Amniotic epithelial cell (primary cell): Measurements from ENCODE around the gene PAPOLB.

Experiments
- DNase-seq: peaks from one replicate; pipeline ENCODE4 v3.0.0-alpha.2; 2010; ENCODE audit warnings: low read depth

Gene PAPOLB

DNA sequence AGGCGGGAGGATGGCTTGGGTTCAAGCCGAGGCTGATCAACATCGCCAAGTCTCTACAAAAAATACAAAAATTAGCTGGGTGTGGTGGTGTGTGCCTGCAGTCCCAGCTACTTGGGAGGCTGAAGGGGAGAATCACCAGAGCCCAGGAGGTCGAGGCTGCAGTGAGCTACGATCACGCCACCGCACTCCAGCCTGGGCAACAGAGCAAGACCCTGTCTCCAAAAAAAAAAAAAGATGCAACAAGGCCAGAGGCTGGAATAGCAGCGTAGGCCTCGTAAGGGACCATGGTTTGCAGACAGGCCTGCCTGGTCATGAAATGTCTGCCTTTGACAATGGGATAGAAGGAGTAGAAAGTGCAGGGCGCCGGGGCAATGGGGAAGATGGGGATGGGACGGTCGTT lies 20.0 kb downstream of the PAPOLB start:
- no peak for DNase-seq

DNA sequence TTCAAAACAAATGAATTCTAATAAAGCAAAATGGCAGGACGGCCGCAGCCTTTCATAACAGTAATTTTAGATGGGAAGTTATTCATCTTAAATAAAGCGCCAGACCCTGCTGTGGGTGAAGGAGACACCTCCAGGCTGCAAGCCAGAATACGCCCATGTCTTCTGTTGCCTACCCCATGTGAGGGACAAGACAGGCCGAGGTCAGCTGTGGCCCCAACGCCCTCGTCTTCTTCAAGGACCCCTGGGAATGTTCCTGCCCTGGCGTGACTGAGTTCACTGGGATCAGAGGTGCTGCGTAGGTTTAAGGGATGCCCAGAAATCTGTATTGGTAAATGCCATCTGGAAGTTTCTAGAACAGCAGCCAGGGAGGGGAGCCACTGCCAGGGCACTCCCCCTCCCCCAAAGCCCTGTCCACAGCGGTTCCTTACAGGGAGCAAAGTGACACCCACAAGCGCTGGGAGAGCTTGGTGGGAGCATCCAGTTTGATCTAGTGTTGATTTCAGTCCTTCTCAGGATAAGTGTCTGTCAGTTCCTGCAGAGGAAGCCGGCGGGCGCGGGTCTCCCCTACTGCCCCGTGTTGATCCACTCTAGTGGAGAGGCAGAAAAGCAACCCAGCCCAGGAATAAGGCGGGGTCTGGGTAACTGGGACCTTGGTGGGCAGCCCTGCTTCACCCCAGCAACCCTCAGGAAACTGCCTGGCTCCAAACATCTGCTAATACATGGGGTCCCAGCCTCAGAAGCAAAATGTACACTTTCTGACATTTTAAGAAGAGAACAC lies 20.6 kb downstream of the PAPOLB start:
- DNase-seq, result no peak

DNA sequence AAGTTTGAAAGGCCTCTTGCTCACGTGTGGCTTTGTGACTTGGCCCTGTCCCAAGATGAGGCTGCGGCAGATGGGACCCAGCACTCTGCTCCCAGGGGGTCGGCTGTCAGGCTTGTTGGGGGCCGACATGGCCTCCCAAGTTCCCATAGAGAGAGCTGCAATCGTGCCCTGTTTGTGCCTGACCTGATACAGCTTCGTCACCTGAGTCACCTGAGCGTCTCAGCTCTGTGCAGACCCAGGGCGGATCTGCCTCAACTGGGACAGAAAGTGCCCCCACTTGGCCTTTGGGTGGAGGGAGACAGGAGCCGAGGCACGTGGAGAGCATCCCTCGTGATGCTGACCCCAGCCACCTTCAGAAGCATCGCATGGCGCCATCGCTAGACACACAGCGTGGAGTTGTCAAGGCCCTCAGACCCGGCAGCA lies 21.7 kb downstream of the PAPOLB start:
- no peak for DNase-seq

DNA sequence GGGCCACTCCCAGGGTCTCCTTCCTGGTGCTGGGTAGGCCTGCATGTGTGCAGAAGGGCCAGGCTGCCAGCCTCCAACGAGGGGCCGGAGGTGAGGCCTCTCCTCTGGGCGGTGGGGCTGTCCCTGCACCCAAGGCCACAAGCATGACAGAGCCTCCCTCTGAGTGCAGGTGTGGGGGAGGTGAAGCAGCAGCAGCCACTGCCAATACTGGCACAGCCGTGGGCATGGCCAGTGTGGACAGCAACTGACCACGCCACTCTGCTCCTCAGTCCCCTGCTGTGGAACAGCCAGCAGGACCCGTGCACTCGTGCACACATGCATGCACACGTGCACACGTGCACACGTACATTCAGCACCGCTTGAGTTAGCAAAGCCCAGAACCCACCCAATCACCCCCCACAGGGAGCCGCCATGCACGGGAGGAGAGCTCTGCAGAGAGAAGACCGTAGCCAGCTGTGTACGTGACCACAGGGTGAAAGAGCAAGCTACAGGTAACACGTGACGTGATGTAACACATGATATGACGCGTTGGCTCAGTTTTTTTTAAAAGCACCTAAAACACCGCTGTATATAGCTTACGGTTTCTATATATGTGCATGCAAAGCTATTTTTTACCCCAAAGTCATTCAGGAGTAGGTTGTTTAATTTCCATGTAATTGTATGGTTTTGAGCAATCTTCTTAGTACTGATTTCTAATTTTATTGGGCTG lies 23.1 kb downstream of the PAPOLB start:
- DNase-seq, result no peak

DNA sequence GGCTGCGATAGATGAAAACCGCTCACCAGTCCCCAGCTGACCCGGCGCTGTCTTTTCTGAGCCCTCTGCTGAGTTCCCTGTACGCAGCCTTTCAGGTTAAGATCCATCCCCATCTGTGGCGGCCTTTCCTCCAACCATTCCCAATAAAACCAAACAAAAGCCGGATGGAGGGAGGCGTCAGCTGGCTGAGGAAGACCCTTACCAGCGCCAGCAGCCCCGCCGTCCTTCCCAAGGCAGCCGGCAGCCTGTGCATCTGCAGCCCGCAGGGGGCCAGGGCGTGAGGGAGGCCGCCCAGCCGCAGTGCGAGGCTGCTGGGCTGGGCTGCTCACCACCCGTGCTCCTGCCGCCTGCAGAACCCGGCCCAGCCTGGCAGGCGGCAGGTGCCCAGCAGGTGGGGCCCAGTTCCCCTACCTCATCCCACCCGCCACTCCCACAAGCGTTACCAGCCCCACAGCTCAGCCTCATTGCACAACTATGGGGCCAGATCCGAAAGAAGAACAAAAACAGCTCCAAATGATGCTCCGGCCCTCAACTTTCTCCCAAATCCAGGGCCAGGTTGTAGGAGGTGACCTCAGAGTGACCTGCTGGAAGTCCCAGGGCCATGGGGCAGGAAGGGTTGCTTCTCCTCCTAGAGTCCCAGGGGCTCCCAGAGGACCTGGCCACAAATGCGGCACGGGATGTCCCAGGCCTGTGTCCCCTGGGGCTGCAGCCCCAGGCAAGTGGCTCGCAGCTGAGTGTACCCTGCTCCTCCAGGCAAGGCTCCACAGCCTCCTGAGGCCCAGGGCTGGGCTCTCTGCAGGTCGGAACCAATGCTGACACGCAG lies 23.8 kb downstream of the PAPOLB start:
- no peak for DNase-seq

DNA sequence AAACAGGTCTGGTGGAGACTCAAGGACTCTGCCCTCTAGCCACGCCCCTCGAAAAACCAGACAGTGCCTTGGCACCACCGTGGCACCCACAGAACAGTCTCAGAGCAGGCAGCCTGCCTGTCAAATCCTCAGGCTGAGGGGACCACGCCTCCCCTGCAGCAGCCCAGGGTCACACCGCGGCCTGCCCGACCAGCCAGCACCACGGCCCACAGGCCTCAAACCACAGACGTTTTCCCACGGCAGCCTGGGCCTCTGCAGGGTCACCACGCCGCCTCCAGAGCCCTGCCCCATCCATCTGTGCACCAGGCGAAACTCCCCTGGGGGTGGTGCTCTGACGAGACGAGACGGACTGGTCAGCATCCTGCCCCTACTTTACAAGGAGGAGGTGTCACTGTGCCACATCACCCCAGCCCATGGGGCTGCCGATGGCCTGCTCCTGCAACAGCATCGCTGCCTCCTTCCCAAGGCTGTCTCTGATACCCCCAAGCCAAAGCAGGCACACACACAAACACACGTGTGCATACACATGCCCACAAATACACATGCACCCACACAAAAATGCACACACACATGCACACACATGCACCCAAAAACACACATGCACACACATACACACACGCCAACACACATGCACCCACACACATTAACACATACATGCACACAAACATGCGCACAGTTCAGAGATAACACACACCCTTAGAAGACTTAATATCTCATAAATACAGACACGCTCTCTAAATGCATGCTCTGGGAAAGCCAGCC lies 24.6 kb downstream of the PAPOLB start:
- DNase-seq, result no peak

DNA sequence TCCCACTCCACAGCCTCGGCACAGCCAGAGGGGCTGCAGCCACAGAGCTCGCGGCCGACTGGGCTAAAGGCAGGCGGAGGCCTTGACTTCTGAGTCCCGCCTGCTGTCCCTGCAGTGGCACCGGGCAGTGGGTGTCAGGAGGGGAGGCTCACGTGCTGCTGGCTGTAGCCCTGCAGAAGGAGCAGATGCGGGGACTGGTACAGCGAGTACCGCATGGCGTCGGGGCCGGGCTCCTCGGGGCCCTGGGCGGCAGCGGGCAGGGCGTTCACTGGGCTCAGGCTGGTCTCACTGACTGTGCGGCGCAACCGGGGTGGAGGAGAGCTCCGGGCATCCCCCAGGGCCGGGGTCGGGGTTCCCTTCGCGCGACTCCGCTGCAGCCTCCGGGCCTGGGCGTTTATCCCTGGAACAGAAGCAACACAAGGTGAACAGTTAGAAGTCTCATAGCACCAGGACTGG lies 25.6 kb downstream of the PAPOLB start:
- DNase-seq, result no peak

DNA sequence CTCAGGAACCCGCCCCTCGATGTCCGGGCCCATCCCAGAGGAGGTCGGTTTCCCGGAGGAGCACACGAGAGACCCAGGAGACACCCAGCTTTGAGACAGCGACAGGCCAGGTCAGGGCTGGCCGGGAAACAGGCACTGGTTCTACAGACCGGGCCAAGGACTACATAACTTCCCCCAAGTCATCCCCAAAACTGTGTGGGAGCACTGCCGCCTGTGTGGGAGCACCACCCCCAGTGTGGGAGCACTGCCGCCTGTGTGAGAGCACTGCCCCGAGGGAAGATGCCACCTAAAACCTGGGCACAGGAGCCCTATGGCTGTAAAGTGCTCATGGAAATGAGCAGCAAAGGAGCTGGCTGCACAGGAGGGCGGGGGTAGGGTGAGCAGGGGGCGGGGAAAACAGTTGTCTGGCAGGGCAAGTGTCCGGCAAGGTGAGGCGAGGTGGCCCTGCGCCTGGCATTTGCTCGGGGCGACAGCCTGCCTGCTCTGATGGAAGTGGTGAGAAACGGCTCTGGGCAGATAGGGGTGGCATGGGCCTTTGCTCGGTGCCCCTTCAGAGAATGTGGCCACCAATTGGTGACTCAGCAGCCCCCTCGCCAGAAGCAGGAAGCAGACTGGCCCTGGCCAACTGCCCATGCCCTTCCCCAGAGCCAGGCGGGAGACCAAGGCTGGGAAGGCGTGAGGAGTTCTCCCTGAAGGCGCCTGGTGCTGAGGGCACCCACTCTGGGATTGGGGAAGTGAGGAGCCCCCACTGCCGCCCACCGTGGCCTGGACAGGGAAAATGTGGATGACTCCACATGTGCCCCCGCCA lies 26.2 kb downstream of the PAPOLB start:
- no peak for DNase-seq

DNA sequence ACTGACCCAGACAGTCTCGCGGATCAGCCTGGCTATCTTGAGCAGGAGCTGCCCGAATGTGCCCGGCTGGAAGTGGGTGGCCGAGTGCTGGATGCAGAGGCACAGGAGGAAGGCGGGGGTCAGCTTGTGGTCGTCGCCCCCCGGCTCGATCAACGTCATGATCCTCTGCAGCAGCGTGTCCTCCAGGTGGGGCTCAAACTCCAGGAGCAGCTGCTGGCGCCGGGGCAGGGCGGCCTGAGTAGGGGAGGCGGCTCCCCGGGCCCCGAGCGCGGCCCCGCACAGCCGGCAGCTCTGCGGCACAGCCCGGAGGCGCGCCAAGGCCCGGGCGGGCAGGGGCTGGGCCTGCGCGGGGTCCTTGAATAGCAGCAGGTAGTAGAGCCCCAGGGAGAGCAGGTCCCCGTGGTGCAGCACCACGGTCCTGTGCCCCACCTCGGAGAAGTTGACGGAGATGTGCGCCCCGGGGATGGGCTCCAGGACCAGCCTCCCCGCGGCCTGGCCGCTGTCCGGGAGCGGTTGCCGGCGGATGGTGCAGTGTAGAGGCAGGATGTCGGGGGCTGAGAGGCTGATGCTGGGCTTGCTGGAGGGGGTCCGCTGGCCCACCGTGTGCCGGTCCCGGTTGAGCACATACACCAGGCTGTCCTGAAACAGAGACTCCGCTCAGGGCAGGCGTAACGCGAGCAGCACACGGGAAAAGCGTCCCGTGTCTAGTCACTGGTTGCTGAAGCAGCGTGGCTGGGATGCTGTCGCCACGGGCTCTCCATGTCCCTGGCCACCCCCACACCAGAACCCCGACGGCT lies 27.0 kb downstream of the PAPOLB start:
- DNase-seq, result no peak

DNA sequence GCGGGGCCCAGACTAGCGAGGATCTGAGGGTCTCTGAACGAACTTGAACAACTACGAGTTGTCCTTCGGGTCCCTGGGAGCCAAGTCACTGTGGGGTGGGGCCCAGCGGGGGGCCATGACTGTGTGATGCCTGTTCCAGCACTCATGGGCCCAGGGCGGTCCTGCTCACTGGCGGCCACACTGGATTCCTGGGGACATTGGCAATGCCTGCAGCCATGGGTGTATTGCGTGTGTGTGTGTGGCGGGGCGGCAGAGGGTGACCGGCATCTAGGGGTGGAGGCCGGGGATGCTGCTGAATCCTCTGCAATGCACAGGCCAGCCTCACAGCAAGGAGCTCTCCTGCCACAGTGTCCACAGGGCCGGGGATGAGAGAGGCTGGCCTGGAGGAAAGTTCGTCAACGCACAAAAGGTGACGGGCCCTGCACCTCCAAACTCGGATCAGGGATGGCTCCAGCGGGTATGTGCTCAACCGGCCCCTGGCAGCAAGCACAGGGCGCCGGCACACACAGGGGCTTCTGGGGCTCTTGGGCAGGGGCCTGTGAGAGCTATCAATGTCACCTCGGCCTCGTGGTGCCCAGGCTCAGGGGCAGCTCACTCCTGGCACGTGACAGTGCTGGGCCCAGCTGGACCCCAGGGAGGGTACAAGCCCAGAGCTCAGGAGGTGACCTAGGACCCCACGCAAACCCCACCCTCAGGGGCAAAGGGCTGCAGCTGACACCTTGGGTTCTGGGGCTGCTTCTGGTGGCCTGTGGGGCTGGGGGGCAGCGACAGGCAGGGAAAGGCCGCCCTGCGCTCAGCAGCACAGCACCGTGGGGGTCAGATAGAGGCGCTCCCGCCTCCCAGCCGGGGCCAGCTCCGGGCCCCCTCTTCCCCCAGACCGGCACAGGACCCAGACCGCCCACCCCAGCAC lies 27.9 kb downstream of the PAPOLB start:
- DNase-seq, result no peak

DNA sequence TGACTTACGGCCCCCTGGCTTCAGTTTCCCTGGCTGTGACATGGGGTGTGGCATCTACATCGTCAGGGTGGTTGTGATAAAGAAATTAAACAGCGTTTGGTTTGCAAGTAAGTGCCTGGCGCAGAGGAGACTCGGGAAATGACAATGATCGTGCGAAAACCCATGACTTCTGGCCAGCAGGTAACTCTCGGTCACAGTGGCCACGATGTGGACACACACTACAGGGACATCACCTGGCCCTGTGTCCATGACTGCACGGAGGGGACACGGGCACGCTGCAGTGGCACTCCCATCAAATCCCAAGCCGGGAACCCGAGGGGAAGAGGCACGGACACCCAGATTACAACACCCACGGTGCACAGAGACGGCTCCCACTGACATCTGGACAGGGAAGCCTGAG lies 28.7 kb downstream of the PAPOLB start:
- no peak for DNase-seq

DNA sequence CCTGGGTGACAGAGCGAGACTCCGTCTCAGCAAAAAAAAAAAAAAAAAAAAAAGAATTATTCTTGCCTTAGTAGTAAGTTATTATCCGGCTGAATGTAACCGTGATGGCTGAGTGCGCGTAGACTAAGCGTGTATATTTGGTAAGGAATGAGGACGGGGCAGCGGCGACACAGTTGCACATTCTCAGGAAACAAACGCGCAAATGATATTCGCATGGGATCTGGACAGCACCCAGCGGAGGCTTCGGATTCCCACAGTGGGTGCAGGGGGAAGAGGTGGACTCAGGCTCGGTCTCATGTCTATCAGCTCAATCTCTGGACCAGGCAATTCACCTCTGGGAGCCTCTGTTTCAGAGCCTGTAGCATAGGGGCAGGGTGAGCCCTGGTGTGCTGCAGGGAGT lies 29.1 kb downstream of the PAPOLB start:
- DNase-seq, result no peak

DNA sequence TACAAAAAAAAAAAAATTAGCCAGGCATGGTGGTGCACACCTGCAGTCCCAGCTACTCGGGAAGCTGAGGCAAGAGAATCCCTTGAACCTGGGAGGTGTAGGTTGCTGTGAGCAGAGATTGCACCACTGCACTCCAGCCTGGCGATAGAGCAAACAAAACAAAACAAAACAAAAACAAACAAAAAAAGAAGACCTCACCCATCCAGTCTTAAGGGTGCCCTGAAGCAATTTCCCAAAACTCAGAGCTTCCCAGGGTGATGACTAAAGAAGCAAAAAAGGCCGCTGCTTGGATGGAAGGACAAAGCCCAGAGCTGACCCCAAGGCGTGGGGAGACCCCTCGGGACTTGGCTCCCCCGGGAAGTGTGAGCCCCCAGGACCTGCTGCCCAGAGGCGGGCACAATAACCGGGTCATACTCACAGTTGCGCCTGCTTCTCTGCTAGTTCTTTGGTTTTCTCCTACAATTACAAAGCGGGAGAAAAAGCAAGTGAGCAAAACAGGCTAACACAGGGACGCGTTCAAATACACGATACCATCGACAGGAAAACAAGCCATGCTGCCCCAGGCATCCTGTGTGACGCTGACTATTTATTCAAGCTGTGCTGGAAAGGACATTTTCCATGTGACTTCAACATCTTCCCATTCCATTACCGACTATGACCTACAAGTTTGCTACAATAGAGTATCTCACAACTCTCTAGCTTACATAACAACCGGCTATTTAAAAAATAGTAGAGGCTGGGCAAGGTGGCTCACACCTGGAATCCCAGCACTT lies 29.9 kb downstream of the PAPOLB start:
- DNase-seq, result no peak

DNA sequence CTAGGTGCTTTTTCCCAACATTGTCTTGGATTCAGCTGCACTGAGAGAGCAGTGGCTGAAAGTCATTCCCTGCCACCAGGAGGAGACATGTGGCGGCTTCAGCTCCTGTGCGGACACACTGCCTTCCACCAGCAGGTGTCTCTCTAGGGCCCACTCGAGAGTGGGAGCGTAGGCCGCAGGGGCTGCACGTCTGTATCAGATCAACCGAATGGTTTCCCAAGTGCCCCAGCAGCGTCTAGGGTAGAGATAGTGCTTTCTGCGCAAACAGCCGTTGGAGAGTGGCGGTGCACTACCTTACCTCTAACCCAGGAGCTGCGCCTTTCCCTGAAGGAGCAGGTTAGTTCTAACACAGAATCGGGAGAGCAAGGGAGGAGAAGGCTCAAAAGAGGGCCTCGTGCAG lies 31.7 kb downstream of the PAPOLB start:
- peak; percentile 68 for DNase-seq

DNA sequence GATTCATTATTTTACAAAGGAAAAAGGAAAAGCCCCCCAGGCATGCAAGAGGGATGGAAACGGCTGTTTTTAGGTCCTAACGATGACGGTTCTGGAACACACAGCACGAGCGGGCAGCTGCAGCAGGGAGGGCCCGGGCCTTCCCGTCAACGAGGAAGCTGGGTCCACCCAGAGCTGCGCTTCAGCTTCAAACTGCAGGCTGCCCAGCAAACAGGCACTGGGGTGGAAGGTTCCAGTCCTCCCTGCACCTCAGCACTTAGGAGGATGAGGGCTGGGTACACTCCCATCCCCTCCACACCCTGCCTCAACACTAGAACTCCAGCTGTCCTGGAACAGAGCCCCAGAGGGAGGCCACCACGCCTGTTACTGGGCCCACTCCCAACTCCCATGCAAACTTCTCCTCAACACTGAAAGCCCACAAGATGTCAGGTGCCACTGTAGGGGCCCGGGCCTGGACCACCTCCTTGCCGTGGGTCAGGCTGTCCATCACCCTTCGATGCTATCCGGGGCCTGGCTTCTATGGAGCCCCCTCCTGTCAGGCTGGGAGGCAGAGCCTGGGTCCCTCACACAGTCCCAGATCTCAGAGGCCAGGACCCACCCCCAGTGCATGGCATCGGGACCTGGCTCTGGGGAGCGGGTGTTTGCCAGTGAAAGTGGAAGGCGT lies 33.0 kb downstream of the PAPOLB start:
- DNase-seq, result no peak

DNA sequence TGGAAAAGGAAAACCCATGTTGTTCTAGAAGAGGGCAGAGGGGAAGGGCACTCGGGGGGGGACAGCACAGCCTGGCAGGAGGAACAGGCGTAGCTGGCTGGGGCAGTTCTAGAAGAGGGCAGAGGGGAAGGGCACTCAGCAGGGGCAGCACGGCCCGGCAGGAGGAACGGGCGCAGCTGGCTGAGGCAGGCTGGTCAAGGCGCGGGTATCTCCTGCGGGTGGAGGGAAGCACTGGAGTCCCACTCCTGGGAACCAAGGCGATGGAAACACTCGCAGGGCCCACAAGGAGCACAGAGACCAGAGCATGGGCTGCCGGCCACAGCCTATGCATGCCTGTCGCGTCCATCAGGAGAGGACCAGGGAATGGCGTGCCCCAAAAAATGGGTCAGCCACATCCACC lies 36.7 kb downstream of the PAPOLB start:
- DNase-seq, result no peak

DNA sequence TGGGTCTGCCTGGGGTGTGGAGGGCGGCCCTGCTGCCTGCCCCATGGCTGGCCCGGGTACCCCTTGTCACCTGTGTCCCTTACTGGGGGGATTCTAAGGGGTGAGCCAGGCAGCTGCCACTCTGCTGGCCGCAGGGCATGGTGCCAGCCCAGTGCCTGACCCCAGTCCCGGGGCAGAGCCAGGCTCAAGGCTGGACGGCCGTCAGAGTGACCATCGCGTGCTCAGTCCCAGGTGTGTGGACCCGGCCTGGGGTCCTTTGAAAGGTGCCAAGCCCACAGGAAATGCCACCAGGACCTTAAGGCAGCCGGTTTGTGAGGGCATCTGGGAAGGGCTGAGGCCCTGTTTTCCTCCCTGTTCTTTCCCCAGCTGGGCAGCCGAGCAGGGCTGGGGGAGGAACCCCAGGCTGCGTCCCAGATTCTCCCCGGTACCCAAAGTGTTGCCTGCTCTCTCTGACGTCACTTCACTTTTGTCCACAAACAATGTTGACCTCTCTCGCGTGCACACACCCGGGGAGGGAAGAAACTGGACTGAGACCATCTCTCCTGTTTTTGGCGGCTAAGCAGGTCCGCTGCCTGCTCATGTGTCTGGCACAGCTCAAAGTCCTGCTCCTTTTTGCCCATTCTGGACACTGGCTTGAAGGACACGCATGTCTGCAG lies 37.6 kb downstream of the PAPOLB start:
- DNase-seq, result no peak
